ENCODE results near the gene TFDP1.

GRCh38 chr13:113559061-113559460, 25.5 kb upstream of the TFDP1 start:
- TF ChIP-seq POLR2A (IDR thresholded peaks at IDR 0.05) = no peak
- TF ChIP-seq CTCF (IDR thresholded peaks at IDR 0.05) = no peak
- no peak for TF ChIP-seq POLR2AphosphoS5 (IDR thresholded peaks at IDR 0.05)
